Measurements from ENCODE around the gene SLITRK6. TPM values are rescaled to one million over a fixed set of nuclear protein-coding genes. Genes with fewer than 3 reads are reported as not detected.

Gene SLITRK6
- total RNA-seq, 1 experiment from 2014 or later: not detected

- Histone ChIP-seq H4K20me1 (ENCODE audit: insufficient read depth) (no peaks in the 10 kb centered on the region), H3K9me2 (ENCODE audit: insufficient read depth) (no peaks in the 10 kb centered on the region), H3K9me3 (ENCODE audit: control insufficient read depth in 1 of 2, insufficient read depth in 1 of 2, low read depth in 1 of 2, low read length in 2 of 2) (no peaks in the 10 kb centered on the region; a peak in 1 of 4 replicates), H3K79me2 (ENCODE audit: insufficient read depth, low read length) (no peaks in the 10 kb centered on the region), H3K36me3 (ENCODE audit: control insufficient read depth in 1 of 2, insufficient read depth in 2 of 2, low read length in 2 of 2) (no peaks in the 10 kb centered on the region), H3K4me3 (replicated peaks in 1 of 2; ENCODE audit: low read depth in 1 of 2, low read length in 2 of 2) (no peak overlapping the region), H3K4me2 (ENCODE audit: low read length) (no peak overlapping the region), H3K4me1 (ENCODE audit: control insufficient read depth in 1 of 2, insufficient read depth in 2 of 2, low read length in 2 of 2) (no peaks in the 10 kb centered on the region), H3K9ac (ENCODE audit: low read length) (no peak overlapping the region), H3K27me3 (ENCODE audit: insufficient read depth, low read length) (no peaks in the 10 kb centered on the region), H2AFZ (ENCODE audit: low read depth, low read length, poor library complexity, severe bottlenecking) (peak overlapping the region; percentile 12), H3K27ac (ENCODE audit: low read depth, low read length) (no peak overlapping the region)
- ATAC-seq: 0 out of 2 replicates have a peak, but pooled peaks have one; percentile 44
- TF ChIP-seq JUND (IDR thresholded peaks at IDR 0.05): no peak
- peak in 2 of 3 experiments; percentile 21 to 50; a peak in 3 of 6 replicates for TF ChIP-seq CTCF (IDR thresholded peaks at IDR 0.05 in 2 of 3, conservative IDR thresholded peaks at IDR 0.05 in 1 of 3; ENCODE audit: borderline replicate concordance in 1 of 3, insufficient read depth in 1 of 3, low read depth in 2 of 3, low read length in 2 of 3)
- peak; percentile 62 for TF ChIP-seq RAD21 (IDR thresholded peaks at IDR 0.05; ENCODE audit: low read depth)
- ChIA-PET RAD21 (ENCODE audit: low non-redundant PET in 1 of 2, low total read pairs in 2 of 2, uncharacterized antibody in 2 of 2, unreplicated experiment in 2 of 2) (no interaction called here), CTCF (no interaction called here), POLR2A (no interaction called here)
- peak; percentile 28 for DNase-seq (ENCODE audit: low read depth, low spot score)
- no TSS peak for BruUV-seq (replicated peaks)
- intact Hi-C loops (cut with micrococcal nuclease): loop anchor here (1.0 kb wide), 2 partner anchors 889 to 910 kb away; no protein-coding TSS in a partner anchor
Observed at GRCh38 chr13:85806553-85807175, 7.4 kb upstream of the SLITRK6 start.

- Histone ChIP-seq H3K36me3 (ENCODE audit: control insufficient read depth in 1 of 2, insufficient read depth in 2 of 2, low read length in 2 of 2) (no peaks in the 10 kb centered on the region), H3K9me3 (ENCODE audit: control insufficient read depth in 1 of 2, insufficient read depth in 1 of 2, low read depth in 1 of 2, low read length in 2 of 2) (no peaks in the 10 kb centered on the region; a peak in 1 of 4 replicates), H3K9ac (ENCODE audit: low read length) (no peak overlapping the region), H3K4me1 (ENCODE audit: control insufficient read depth in 1 of 2, insufficient read depth in 2 of 2, low read length in 2 of 2) (no peaks in the 10 kb centered on the region), H3K27ac (ENCODE audit: low read depth, low read length) (no peak overlapping the region), H3K4me3 (replicated peaks in 1 of 2; ENCODE audit: low read depth in 1 of 2, low read length in 2 of 2) (no peak overlapping the region), H4K20me1 (ENCODE audit: insufficient read depth) (no peaks in the 10 kb centered on the region), H3K27me3 (ENCODE audit: insufficient read depth, low read length) (no peaks in the 10 kb centered on the region), H2AFZ (ENCODE audit: low read depth, low read length, poor library complexity, severe bottlenecking) (no peak overlapping the region), H3K4me2 (ENCODE audit: low read length) (no peak overlapping the region), H3K79me2 (ENCODE audit: insufficient read depth, low read length) (no peaks in the 10 kb centered on the region), H3K9me2 (ENCODE audit: insufficient read depth) (no peaks in the 10 kb centered on the region)
- TF ChIP-seq SRF (IDR thresholded peaks at IDR 0.05; ENCODE audit: low read depth) (no peak), ZFX (IDR thresholded peaks at IDR 0.05) (no peak), ELF1 (IDR thresholded peaks at IDR 0.05; ENCODE audit: borderline replicate concordance, low read depth) (no peak), JUND (IDR thresholded peaks at IDR 0.05) (no peak), SP1 (IDR thresholded peaks at IDR 0.05; ENCODE audit: low read depth) (no peak), ZNF274 (IDR thresholded peaks at IDR 0.05; ENCODE audit: low read depth, low read length) (no peak), SIN3A (IDR thresholded peaks at IDR 0.05; ENCODE audit: low read depth) (no peak), EZH2phosphoT487 (IDR thresholded peaks at IDR 0.05; ENCODE audit: borderline replicate concordance) (no peak), POLR2A (IDR thresholded peaks at IDR 0.05; ENCODE audit: borderline replicate concordance, extremely low read depth, insufficient read depth, insufficient read length) (no peak), ATF3 (IDR thresholded peaks at IDR 0.05) (no peak)
- ChIA-PET POLR2A (no interaction called here), RAD21 (ENCODE audit: low non-redundant PET in 1 of 2, low total read pairs in 2 of 2, uncharacterized antibody in 2 of 2, unreplicated experiment in 2 of 2) (no interaction called here), CTCF (interaction anchor here (1.4 kb wide), 1 partner anchor 30 kb away, joined by 5 read pairs; no protein-coding TSS in a partner anchor)
- no TSS peak for BruUV-seq (replicated peaks)
- ATAC-seq (no peak), DNase-seq (ENCODE audit: low read depth, low spot score) (no peak)
- intact Hi-C loops (cut with micrococcal nuclease): no loop called here
Observed at GRCh38 chr13:85798556-85798955, 663 bp downstream of the SLITRK6 start.
